Measurements from ENCODE around the gene KMT2B. TPM values are rescaled to one million over a fixed set of nuclear protein-coding genes. Genes with fewer than 3 reads are reported as not detected.

The KMT2B gene
- total RNA-seq, 1 experiment from 2014 or later = 32.2 TPM

- Histone ChIP-seq H3K27me3 (ENCODE audit: insufficient read depth, low read depth) (no peaks in the 10 kb centered on the region), H3K27ac (no peak overlapping the region), H3K9me3 (ENCODE audit: insufficient read depth, low read depth) (no peaks in the 10 kb centered on the region), H4K20me1 (ENCODE audit: insufficient read depth) (no peaks in the 10 kb centered on the region), H3F3A (ENCODE audit: insufficient read depth, low read depth) (no peaks in the 10 kb centered on the region), H2AFZ (no peak overlapping the region), H3K4me1 (replicated peaks; ENCODE audit: insufficient read depth) (no peaks in the 10 kb centered on the region), H3K36me3 (ENCODE audit: low read depth) (no peaks in the 10 kb centered on the region; the same call in 1 of the 2 replicates), H3K4me2 (no peak overlapping the region), H3K79me2 (ENCODE audit: low read depth) (no peaks in the 10 kb centered on the region), H3K9me2 (ENCODE audit: insufficient read depth) (no peaks in the 10 kb centered on the region), H3K4me3 (no peak overlapping the region)
- TF ChIP-seq CTCF (conservative IDR thresholded peaks at IDR 0.05) = no peak
- no peak for TF ChIP-seq EZH2 (IDR thresholded peaks at IDR 0.05; ENCODE audit: low read depth)
- intact Hi-C loops (cut with micrococcal nuclease; ENCODE audit: unreplicated experiment) = no loop called here
- BruUV-seq (replicated peaks) = no TSS peak
- ChIA-PET POLR2A (ENCODE audit: unreplicated experiment) (no interaction called here), CTCF (interaction anchor here (0.6 kb wide), 1 partner anchor 566 kb away, joined by 7 read pairs; no protein-coding TSS in a partner anchor)
- no peak for DNase-seq
Observed at GRCh38 chr19:35727053-35727955, 9.5 kb downstream of the KMT2B start.

GRCh38 chr19:35727956-35728706 is 10.3 kb downstream of the KMT2B start:
- no peak for DNase-seq
- POLR2A ChIA-PET (ENCODE audit: unreplicated experiment) = interaction anchor here (0.8 kb wide), 1 partner anchor 604 kb away, joined by 5 read pairs; no protein-coding TSS in a partner anchor
- H3F3A ChIP-seq (ENCODE audit: insufficient read depth, low read depth) = no peaks in the 10 kb centered on the region

More at GRCh38 chr19:35727956-35728706, 10.3 kb downstream of the KMT2B start:
- Histone ChIP-seq H4K20me1 (ENCODE audit: insufficient read depth) (no peaks in the 10 kb centered on the region), H3K27me3 (ENCODE audit: insufficient read depth, low read depth) (no peaks in the 10 kb centered on the region), H2AFZ (no peak overlapping the region), H3K36me3 (ENCODE audit: low read depth) (no peaks in the 10 kb centered on the region; the same call in 1 of the 2 replicates), H3K4me2 (no peak overlapping the region), H3K4me3 (no peak overlapping the region), H3K27ac (no peak overlapping the region), H3K9me2 (ENCODE audit: insufficient read depth) (no peaks in the 10 kb centered on the region), H3K4me1 (replicated peaks; ENCODE audit: insufficient read depth) (no peaks in the 10 kb centered on the region), H3K9me3 (ENCODE audit: insufficient read depth, low read depth) (no peaks in the 10 kb centered on the region), H3K79me2 (ENCODE audit: low read depth) (no peaks in the 10 kb centered on the region)
- BruUV-seq (replicated peaks) = no TSS peak
- TF ChIP-seq CTCF (conservative IDR thresholded peaks at IDR 0.05) (no peak), EZH2 (IDR thresholded peaks at IDR 0.05; ENCODE audit: low read depth) (no peak)
- CTCF ChIA-PET = no interaction called here
- intact Hi-C loops (cut with micrococcal nuclease; ENCODE audit: unreplicated experiment) = no loop called here

Data from PC-9 (cell line).